Measurements from ENCODE around the gene RAP1B.
"Not testable (repeated sequence)": the region's sequence is repeated elsewhere in the genome, so short reads cannot be mapped to it uniquely, and the experiment has no call there.

Gene RAP1B

GRCh38 chr12:68636268-68636667 lies 25.6 kb downstream of the RAP1B start:
- DNase-seq (ENCODE audit: low read depth), result no peak

GRCh38 chr12:68637439-68637838 lies 26.7 kb downstream of the RAP1B start:
- not testable (repeated sequence) for DNase-seq (ENCODE audit: low read depth)

DNA sequence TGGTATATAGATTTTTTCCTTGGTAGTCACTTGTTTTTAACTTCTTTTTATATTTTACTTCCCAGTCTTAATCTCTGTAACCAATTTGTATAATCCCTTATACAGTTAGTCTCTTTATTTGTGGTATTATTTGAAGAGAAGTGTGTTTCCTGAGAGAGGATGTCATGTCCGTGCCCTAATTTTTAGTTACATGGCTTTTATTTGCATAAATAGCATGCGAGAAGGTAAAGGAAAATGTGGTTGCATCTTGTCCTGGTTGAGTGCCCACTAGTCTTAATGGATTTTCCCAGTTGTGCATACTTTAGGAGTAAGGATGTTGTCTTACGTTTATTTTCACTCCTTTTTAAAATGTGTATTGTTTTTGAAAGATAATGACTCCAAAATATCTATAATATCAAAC lies 27.5 kb downstream of the RAP1B start:
- no peak for DNase-seq (ENCODE audit: low read depth)

GRCh38 chr12:68638721-68639395 lies 28.2 kb downstream of the RAP1B start:
- no peak for DNase-seq (ENCODE audit: low read depth)

DNA sequence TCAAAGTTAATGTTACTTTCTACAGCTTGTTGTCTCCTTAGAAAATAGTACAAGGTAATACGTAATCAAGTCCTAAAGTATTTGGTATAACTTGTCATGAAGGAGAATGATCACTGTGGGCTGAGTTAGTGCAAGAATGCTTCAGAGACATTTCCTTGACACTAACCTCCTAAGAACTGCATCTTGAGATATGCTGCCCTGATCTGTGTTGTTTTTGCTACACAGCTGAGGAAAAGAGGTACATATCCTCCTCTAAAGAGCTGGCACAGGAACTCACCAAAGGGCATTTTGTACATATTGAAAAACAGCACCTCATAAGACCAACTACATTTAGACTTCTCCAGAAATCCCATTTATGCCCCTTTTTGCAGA lies 28.7 kb downstream of the RAP1B start:
- no peak for DNase-seq (ENCODE audit: low read depth)

GRCh38 chr12:68641138-68641537 lies 30.4 kb downstream of the RAP1B start:
- DNase-seq (ENCODE audit: low read depth), result no peak

DNA sequence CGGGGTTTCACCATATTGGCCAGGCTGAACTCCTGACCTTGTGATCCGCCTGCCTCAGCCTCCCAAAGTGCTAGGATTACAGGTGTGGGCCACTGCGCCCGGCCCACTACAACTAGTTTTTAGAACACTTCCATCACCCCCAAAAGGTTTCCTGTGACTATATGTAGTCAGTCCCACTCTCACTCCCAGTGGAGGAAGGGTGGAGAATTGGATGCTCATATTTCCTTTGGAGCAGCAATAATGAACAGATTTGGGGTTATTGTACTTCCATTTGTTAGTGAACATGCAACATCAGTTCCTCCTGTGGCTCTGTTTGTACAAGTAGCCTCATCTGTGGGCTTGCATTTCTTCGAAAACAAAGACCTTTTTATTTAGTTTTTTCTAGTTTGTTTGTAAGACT lies 35.8 kb downstream of the RAP1B start:
- no peak for DNase-seq (ENCODE audit: low read depth)

DNA sequence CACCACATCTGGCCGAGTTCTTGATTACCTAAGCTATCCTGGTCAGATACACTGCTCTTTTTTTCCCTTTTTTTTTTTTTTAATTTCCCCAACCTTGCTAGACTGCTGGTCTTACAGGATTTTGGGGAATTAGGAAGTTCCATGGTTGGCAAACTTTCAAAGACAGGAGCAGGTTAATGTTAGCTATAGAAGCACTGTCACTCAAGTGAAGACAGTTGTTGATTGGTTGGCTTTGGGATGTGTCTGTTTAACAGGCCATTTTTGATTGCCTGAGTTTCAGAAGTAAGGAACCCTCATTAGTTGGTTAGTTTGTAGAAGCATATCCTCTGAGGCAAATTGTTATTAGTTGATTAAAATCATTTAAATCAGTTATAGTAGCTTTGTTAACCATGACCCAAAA lies 36.8 kb downstream of the RAP1B start:
- DNase-seq (ENCODE audit: low read depth), result no peak

DNA sequence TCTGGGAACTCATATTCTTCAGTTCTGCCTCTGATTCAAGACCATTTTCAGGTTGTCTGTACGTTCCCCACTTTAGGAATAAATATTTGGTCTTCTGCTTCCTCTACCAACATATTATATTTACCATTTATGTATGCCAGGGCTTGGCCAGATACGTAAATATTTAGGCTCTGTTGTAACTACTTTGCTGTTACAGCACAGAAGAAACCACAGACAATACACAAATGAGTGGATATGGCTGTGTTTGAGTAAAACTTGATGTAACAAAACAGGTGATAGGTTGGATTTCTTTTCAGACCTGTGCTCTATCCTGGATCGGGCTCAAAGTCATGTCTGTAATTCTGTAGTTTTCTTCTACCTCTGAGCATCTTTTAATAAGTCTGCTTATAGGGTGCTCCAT lies 37.5 kb downstream of the RAP1B start:
- no peak for DNase-seq (ENCODE audit: low read depth)

DNA sequence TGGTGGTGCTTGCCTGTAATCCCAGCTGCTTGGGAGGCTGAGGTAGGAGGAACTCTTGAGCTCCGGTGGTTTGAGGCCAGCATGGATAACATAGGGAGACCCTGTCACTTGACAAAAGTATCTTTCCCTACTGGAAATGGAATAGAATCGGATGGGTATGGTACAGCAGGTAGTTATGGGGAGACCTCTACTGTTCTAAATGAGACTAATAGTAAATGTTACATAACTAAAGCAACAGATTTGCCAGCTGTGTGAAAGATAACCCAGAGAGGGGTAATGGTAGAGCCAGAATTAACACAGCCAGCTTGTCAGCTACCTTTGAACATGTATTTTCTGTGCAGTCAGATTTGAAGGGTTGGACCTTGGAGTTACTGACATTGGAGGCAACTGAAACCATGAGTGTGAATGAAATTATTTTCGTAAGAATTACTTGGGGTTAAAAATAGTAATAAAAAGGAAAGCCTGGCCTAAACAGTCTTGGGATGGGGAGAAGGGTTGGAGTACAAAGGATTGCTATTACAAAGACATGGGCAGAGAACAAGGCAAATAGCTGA lies 54.4 kb downstream of the RAP1B start:
- DNase-seq (ENCODE audit: low read depth), result no peak

DNA sequence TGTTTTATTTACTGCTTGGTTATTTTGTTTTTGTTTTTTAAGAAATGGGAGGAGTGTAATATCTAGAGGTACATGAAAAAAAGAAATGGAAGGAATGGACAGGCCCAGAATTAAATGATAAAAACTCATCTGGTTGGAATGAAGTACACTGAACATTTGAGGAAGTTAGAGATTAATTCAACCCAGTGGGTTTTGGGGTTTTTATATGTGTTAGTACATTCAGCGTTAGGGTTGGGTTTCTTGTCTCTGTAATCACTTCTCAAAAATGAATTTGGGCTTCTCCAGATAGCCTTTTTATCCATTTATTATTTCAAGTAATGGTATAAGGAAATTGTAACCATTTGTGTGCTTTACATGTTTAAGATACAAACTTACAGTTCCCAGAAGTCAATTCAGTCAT lies 56.6 kb downstream of the RAP1B start:
- no peak for DNase-seq (ENCODE audit: low read depth)

- DNase-seq (ENCODE audit: low read depth), result no peak
Measured at GRCh38 chr12:68667896-68668295, 57.2 kb downstream of the RAP1B start.

DNA sequence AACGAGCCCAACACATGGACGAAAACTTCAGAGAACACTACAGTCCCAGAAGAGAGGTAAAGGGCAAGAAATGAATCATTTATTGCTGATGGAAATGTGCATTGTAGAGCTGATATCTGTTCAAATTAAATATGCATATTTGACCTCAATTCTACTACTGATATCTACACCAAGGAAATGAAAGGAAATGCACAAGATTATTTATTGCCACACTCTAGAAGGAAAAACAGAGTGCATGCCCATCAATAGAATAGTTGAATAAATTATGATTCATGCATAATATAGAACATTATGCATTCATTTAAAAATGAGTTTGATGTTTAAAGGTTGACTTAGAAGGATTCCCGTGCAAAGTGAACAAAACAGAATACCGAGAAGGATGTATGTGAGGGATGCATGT lies 60.5 kb downstream of the RAP1B start:
- no peak for DNase-seq (ENCODE audit: low read depth)

DNA sequence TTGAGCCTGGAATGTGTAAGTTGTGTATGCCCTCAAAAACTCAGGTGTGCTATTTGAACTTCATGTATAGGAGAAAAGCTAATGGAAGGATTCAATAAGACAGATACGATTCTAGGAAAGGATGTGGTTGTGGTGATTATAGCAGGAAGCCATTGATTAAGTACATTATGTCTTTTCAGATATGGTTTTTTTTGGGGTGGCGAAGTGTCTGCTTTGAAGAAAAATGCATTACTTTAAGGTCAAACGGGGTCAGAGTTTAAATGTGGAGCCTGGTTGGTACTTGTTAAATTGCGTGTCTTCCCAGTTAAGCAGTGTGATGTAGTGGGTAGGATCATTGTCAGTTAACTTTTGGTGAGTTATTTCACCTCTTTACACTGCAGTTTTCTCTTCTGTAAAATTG lies 63.1 kb downstream of the RAP1B start:
- no peak for DNase-seq (ENCODE audit: low read depth)

- no peak for DNase-seq (ENCODE audit: low read depth)
Measured at GRCh38 chr12:68674376-68674775, 63.7 kb downstream of the RAP1B start.

- DNase-seq (ENCODE audit: low read depth), result no peak
Measured at GRCh38 chr12:68675101-68675842, 64.6 kb downstream of the RAP1B start.

DNA sequence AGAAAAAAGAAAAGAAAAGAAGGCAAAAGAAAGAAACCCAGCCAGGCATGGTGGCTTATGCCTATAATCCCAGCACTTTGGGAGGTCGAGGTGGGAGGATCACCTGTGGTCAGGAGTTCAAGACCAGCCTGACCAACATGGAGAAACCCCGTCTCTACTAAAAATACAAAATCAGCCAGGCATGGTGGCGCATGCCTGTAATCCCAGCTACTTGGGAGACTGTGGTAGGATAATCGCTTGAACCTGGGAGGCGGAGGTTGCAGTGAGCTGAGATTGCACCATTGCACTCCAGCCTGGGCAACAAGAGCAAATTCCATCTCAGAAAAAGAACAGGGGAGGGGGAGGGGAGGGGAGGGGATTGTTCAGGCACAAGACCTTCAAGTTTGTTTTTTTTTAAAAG lies 66.2 kb downstream of the RAP1B start:
- not testable (repeated sequence) for DNase-seq (ENCODE audit: low read depth)

DNA sequence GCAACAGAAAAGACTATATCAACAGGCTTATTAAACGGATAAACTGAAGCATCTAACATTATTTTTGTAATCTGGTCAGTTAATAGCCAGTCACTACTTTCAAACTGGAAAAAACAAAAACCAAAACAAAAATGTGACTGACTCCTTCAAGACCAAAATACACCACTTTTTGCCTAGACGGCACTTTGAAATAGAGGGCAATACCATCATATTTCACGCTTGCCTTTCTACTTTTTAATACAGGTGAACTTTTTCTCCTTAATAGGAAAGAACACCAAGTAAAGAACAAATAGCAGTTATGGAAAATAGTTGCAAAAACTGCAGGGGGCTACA lies 75.5 kb downstream of the RAP1B start:
- no peak for DNase-seq (ENCODE audit: low read depth)

GRCh38 chr12:68686595-68687521 lies 76.2 kb downstream of the RAP1B start, which contains the start of gene NUP107:
TSS of gene NUP107 (plus strand) at chr12:68686978. CDS start at chr12:68687066, 88 bp downstream.
- DNase-seq (ENCODE audit: low read depth), result peak; percentile 94

DNA sequence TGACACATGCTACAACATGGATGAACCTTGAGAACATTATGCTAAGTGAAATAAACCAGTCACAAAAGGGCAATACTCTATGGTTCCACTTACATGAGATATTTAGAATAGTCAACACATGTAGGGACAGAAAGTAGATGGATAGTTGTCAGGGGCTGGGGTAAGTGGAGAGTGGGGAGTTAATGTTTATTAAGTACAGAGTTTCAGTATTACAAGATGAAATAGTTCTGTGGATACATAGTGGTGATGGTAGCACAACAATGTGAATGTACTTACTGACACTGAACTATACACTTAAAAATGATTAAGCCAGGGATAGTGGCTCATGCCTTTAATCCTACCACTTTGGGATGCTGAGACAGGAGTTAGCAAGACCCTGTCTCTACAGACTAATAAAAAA lies 84.8 kb downstream of the RAP1B start:
- no peak for DNase-seq (ENCODE audit: low read depth)

DNA sequence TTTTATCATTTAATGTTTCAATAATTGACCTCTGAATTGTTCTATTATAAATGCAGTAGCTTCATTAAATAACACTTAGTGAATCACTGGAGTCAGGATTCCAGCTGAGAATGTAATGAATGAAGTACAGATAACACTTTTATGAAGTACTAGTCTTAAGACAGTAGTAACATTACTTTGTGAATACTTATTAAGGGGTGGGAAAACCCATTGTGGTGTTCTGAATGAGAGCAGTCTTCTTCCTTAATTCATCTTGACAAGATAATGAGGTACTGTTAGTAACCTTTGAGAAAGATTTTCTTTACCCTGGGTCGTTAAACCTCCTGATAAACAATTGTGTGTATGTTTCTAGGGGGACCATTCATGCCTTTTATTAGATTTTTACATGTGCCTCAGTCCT lies 88.8 kb downstream of the RAP1B start:
- DNase-seq (ENCODE audit: low read depth), result no peak

All from CMK (cell line).